Measurements from ENCODE around the gene NKD2. TPM values are rescaled to one million over a fixed set of nuclear protein-coding genes. Genes with fewer than 3 reads are reported as not detected.

The NKD2 gene
- total RNA-seq, 1 donor from 2014 or later: 65.1 TPM

DNA sequence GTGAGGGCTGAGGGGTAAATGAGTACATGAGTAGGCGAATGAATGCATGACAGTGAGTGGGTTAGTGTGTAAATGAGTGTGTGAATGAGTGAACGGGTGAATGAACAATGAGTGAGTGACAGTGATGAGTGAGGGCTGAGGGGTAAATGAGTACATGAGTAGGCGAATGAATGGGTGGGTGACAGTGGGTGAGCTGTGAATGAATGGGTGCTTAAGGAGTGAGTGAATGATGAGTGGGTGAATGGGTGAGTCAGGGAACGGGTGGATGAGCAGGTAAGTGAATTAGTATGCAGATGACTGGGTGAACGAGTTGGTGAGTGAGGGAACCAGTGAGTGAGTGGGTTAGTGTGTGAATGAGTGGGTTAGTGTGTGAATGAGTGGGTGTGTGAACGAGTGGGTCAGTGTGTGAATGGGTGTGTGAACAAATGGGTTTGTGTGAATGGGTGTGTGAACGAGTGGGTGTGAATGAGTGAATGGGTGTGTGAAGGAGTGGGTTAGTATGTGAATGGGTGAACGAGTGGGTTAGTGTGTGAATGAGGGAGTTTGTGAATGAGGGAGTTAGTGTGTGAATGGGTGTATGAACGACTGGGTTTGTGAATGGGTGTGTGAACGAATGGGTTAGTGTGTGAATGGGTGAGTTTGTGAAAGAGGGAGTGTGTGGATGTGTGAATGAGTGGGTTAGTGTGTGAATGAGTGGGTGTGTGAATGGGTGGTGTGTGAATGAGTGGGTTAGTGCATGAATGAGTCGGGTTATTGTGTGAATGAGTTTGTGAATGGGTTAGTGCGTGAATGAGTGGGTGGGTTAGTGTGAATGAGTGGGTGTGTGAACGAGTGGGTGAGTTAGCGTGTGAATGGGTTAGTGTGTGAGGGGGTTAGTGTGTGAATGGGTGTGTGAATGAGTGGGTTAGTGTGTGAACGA, 32.9 kb downstream of the NKD2 start:
- H3K36me3 Mint-ChIP-seq: peaks cover 12% of the 10 kb centered on the region
- no peaks in the 10 kb centered on the region for H3K27me3 Mint-ChIP-seq (ENCODE audit: low read depth)
- no peaks in the 10 kb centered on the region for H3K4me1 Mint-ChIP-seq
- peaks cover 57% of the 10 kb centered on the region for H3K9me3 Mint-ChIP-seq
- TF ChIP-seq, protein P1, sequence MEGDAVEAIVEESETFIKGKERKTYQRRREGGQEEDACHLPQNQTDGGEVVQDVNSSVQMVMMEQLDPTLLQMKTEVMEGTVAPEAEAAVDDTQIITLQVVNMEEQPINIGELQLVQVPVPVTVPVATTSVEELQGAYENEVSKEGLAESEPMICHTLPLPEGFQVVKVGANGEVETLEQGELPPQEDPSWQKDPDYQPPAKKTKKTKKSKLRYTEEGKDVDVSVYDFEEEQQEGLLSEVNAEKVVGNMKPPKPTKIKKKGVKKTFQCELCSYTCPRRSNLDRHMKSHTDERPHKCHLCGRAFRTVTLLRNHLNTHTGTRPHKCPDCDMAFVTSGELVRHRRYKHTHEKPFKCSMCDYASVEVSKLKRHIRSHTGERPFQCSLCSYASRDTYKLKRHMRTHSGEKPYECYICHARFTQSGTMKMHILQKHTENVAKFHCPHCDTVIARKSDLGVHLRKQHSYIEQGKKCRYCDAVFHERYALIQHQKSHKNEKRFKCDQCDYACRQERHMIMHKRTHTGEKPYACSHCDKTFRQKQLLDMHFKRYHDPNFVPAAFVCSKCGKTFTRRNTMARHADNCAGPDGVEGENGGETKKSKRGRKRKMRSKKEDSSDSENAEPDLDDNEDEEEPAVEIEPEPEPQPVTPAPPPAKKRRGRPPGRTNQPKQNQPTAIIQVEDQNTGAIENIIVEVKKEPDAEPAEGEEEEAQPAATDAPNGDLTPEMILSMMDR (IDR thresholded peaks at IDR 0.05; ENCODE audit: unreplicated experiment): no peak
- no peak for DNase-seq (ENCODE audit: low spot score in 2 of 2, unreplicated experiment in 2 of 2)
- H3K4me3 Mint-ChIP-seq: no peak overlapping the region
- H3K27ac Mint-ChIP-seq: no peak overlapping the region

DNA sequence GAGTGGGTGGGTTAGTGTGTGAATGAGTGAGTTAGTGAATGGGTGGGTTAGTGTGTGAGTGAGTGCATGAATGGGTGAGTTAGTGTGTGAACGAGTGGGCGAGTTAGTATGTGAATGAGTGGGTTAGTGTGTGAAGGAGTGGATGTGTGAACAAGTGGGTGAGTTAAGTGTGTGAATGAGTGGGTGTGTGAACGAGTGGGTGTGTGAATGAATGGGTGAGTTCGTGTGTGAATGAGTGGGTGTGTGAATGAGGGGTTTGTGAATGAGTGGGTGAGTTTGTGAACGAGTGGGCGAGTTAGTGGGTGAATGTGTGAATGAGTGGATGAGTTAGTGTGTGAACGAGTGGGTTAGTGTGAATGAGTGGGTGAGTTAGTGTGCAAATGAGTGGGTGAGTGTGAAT, 34.0 kb downstream of the NKD2 start:
- TF ChIP-seq, protein P1 (IDR thresholded peaks at IDR 0.05; ENCODE audit: unreplicated experiment): no peak
- Mint-ChIP-seq H3K4me3 (no peak overlapping the region), H3K36me3 (peaks cover 12% of the 10 kb centered on the region), H3K27ac (no peak overlapping the region), H3K4me1 (no peaks in the 10 kb centered on the region), H3K27me3 (ENCODE audit: low read depth) (no peaks in the 10 kb centered on the region), H3K9me3 (peaks cover 61% of the 10 kb centered on the region)
- DNase-seq (ENCODE audit: low spot score in 2 of 2, unreplicated experiment in 2 of 2): no peak

DNA sequence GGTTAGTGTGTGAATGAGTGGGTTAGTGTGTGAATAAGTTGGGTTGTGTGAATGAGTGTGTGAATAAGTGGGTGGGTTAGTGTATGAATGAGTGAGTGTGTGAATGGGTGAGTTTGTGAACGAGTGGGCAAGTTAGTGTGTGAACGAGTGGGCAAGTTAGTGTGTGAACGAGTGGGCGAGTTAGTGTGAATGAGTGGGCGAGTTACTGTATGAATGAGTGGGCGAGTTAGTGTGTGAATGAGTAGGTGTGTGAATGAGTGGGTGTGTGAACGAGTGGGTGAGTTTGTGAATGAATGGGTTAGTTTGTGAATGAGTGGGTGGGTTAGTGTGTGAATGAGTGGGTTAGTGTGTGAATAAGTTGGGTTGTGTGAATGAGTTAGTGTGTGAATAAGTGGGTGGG, 34.7 kb downstream of the NKD2 start:
- no peaks in the 10 kb centered on the region for H3K27me3 Mint-ChIP-seq (ENCODE audit: low read depth)
- no peak for DNase-seq (ENCODE audit: low spot score in 2 of 2, unreplicated experiment in 2 of 2)
- TF ChIP-seq, protein P1 (IDR thresholded peaks at IDR 0.05; ENCODE audit: unreplicated experiment): no peak
- peaks cover 61% of the 10 kb centered on the region for H3K9me3 Mint-ChIP-seq
- H3K4me1 Mint-ChIP-seq: no peaks in the 10 kb centered on the region
- no peak overlapping the region for H3K27ac Mint-ChIP-seq
- H3K36me3 Mint-ChIP-seq: peaks cover 12% of the 10 kb centered on the region
- no peak overlapping the region for H3K4me3 Mint-ChIP-seq

DNA sequence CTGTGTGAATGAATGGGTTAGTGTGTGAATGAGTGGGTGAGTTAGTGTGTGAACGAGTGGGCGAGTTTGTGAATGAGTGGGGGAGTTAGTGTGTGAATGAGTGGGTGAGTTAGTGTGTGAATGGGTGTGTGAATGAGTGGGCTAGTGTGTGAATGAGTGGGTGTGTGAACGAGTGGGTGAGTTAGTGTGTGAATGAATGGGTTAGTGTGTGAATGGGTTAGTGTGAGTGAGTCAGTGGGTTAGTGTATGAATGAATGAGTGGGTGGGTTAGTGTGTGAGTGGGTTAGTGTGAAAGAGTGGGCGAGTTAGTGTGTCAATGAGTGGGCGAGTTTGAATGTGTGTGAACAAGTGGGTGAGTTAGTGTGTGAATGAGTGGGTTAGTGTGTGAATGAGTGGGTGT, 35.5 kb downstream of the NKD2 start:
- Mint-ChIP-seq H3K4me1 (no peaks in the 10 kb centered on the region), H3K27me3 (ENCODE audit: low read depth) (no peaks in the 10 kb centered on the region), H3K4me3 (no peak overlapping the region), H3K27ac (no peak overlapping the region), H3K36me3 (peaks cover 7% of the 10 kb centered on the region), H3K9me3 (peaks cover 61% of the 10 kb centered on the region)
- TF ChIP-seq, protein P1 (IDR thresholded peaks at IDR 0.05; ENCODE audit: unreplicated experiment): no peak
- no peak for DNase-seq (ENCODE audit: low spot score in 2 of 2, unreplicated experiment in 2 of 2)

DNA sequence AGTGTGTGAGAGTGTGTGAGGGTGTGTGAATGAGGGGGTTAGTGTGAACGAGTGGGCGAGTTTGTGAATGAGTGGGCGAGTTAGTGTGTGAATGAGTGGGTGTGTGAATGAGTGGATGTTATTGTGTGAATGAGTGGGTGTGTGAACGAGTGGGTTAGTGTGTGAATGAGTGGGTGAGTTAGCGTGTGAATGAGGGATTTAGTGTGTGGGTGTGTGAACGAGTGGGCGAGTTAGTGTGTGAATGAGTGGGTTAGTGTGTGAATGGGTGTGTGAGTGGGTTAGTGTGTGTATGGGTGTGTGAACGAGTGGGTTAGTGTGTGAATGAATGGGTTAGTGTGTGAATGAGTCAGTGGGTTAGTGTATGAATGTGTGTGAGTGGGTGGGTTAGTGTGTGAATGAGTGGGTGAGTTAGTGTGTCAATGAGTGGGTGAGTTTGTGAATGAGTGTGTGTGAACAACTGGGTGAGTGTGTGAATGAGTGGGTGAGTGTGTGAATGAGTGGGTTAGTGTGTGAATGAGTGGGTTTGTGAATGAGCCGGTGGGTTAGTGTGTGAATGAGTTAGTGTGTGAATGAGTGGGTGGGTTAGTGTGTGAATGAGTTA, 37.5 kb downstream of the NKD2 start:
- Mint-ChIP-seq H3K4me1 (no peaks in the 10 kb centered on the region), H3K27ac (no peak overlapping the region), H3K4me3 (no peak overlapping the region), H3K36me3 (no peaks in the 10 kb centered on the region), H3K9me3 (peaks cover 58% of the 10 kb centered on the region), H3K27me3 (ENCODE audit: low read depth) (no peaks in the 10 kb centered on the region)
- TF ChIP-seq, protein P1 (IDR thresholded peaks at IDR 0.05; ENCODE audit: unreplicated experiment): no peak
- DNase-seq (ENCODE audit: low spot score in 2 of 2, unreplicated experiment in 2 of 2): no peak
